Testis (tissue), 3 donors: ENCODE measurements around the gene RHBDL3. TPM values are rescaled to one million over a fixed set of nuclear protein-coding genes. Genes with fewer than 3 reads are reported as not detected.

Source experiments
- DNase-seq: peaks from one replicate; pipeline ENCODE4 v3.0.0-alpha.2; 2019
- H3K27ac ChIP-seq, 2 donors: fragments of 200-600 bp; sonication (generic); one replicate each; pipeline ENCODE4 v1.5.1; 2019
- H3K27me3 ChIP-seq: fragments of 200-600 bp; sonication (generic); one replicate; pipeline ENCODE4 v1.5.1; 2019
- H3K36me3 ChIP-seq: fragments of 200-600 bp; sonication (generic); one replicate; pipeline ENCODE4 v1.5.1; 2017; ENCODE audit warnings: low read depth; ENCODE audit errors: missing control alignments
- H3K4me1 ChIP-seq: fragments of 200-600 bp; sonication (generic); one replicate; pipeline ENCODE4 v1.5.1; 2019
- H3K4me3 ChIP-seq, 2 donors: fragments of 200-600 bp; sonication (generic); one replicate each; pipeline ENCODE4 v1.5.1; 2017 to 2019
- H3K9me3 ChIP-seq: fragments of 200-600 bp; sonication (generic); one replicate; pipeline ENCODE4 v1.5.1; 2017
- POLR2A ChIP-seq: fragments of 450-650 bp; IDR thresholded peaks from one replicate; pipeline ENCODE4 v1.6.1; 2017; ENCODE audit warnings: antibody characterized with exemption, mild to moderate bottlenecking, moderate library complexity
- whole genome bisulfite sequencing, 2 donors: methylation state at CpG; one replicate each; pipeline ENCODE4 v1.1.5; 2018; 5-methylcytosine and 5-hydroxymethylcytosine counted together
- intact Hi-C: fragments of 100-400 bp; cut with DNase I; formaldehyde crosslinking; loops from one replicate; pipeline ENCODE4 v1.15.1; 2023; ENCODE audit warnings: low total_unique reads
- polyA plus RNA-seq: library from polyadenylated mRNA; stranded (reverse); fragments of 350-450 nt; fragmentation: Illumina TruSeq; extraction: RNeasy Lipid Tissue Mini Kit (QIAGEN cat#74804); gene quantifications from one replicate; pipeline ENCODE4 v1.2.3, GENCODE V29; 2014; ENCODE audit warnings: low read depth, low replicate concordance; ENCODE audit not compliant: insufficient read depth
- total RNA-seq, 2 donors: library from RNA; depleted of rRNA; stranded (reverse); fragments of >200 nt; gene quantifications; one replicate each; pipeline ENCODE4 v1.2.3, GENCODE V29; 2016
- TF ChIP-seq, protein P1 (sequence below), 3 experiments: fragments of 450-650 bp in 2 of 3; fragments of 200-600 bp in 1 of 3; sonication (generic) in 1 of 3; IDR thresholded peaks; one replicate each; pipeline ENCODE4 v1.5.1; 2016 to 2019; ENCODE audit warnings: antibody characterized with exemption in 3 of 3, mild to moderate bottlenecking in 2 of 3, moderate library complexity in 1 of 3

RHBDL3 gene
- total and polyA plus RNA-seq, 3 donors from 2014 or later, result 3.5 to 4.5 (median 4.1) TPM

DNA sequence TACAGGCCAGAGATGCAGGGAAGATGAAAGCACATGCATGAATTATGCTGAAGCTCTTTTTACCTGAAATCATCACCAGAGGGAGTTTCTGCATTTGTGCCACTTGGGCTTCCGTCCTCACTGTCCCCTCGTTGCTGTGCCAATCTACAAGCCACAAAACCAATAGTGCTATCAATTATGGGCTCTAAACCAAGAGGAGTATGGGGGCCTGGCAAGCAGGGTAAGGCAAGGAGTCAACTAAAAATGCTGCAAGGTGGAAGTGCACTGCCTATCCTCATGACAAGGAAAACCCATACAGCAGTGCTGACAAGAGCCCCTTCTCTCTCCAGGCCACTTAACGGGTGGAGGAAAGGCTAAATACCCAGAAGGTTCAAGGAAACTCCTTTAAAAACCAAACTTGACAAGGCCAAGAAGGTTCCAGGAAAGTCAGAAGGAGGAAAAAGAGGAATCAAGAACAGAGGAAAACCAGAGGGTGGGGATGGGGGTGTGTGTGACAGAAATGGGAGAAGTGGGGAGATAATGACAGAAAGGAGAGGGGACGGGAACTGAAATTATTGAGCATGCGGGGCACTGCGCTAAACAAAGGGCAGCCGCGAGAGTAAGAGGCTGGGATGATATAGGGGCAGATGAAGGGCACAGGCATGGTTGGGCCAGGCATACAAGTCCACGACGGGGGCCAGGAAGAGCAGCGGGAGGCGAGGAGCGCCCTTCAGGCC, 75.7 kb downstream of the RHBDL3 start:
- Histone ChIP-seq H3K4me3 (peak overlapping the region; percentile 55 to 68), H3K4me1 (peaks cover 4% of the 10 kb centered on the region), H3K27ac (peak overlapping the region in 1 of 2 donors; percentile 75), H3K27me3 (no peaks in the 10 kb centered on the region), H3K36me3 (no peaks in the 10 kb centered on the region), H3K9me3 (no peaks in the 10 kb centered on the region)
- no peak for DNase-seq
- WGBS, 2 donors, result 2 to 3% methylated on average over 13 of the region's 13 CpGs
- TF ChIP-seq, protein P1, sequence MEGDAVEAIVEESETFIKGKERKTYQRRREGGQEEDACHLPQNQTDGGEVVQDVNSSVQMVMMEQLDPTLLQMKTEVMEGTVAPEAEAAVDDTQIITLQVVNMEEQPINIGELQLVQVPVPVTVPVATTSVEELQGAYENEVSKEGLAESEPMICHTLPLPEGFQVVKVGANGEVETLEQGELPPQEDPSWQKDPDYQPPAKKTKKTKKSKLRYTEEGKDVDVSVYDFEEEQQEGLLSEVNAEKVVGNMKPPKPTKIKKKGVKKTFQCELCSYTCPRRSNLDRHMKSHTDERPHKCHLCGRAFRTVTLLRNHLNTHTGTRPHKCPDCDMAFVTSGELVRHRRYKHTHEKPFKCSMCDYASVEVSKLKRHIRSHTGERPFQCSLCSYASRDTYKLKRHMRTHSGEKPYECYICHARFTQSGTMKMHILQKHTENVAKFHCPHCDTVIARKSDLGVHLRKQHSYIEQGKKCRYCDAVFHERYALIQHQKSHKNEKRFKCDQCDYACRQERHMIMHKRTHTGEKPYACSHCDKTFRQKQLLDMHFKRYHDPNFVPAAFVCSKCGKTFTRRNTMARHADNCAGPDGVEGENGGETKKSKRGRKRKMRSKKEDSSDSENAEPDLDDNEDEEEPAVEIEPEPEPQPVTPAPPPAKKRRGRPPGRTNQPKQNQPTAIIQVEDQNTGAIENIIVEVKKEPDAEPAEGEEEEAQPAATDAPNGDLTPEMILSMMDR (IDR thresholded peaks at IDR 0.05), result no peak
- no peak for TF ChIP-seq POLR2A
- intact Hi-C loops, result no loop called here

DNA sequence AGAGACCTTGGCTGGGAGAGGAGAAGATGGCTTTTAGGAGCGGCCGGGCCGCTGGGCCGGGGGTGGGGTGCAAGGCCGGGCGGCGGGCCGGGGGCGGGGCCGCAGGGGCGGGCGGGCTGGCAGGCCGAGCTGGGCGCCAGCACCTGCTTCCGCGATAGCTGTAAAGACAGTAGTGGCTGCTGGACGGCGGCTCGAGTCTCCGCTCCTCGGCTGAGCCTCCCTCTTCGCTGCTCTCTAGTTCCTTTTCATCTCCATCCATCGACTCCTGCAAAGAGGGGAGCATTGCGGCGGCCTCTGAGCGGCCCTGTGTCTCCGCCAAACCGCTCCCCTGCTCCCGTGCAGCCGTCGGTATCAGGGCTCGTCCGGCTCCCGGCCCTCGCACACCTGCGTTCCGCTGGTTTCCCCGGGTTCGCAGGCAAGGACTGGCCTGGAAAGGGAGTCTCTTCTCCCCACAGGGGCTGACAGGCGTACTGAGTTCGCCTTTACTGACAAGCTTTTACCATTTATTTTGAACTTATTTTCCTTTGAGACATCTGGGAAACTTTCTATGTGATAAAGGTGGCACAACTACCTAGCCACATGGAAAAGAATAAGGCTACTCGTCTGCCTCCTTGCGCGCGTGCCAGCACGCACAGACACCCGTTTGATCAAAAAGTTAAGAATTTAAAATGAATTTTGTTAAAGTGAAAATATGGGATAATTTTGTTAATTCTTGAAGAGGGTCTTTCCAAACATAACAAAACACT, 76.4 kb downstream of the RHBDL3 start, which contains the start of gene C17orf75:
TSS of gene C17orf75 (minus strand) at position 317 of the 746 bp plus-strand sequence. CDS start at position 283, 34 bp downstream.
- Histone ChIP-seq H3K27ac (peak within 1 kb of the TSS; percentile 52 to 75), H3K27me3 (no peaks in the 10 kb centered on the region), H3K9me3 (no peaks in the 10 kb centered on the region), H3K4me1 (peaks cover 4% of the 10 kb centered on the region), H3K36me3 (no peaks in the 10 kb centered on the region), H3K4me3 (peak within 1 kb of the TSS; percentile 55 to 68)
- peak; percentile 82 for DNase-seq
- TF ChIP-seq, protein P1 (IDR thresholded peaks at IDR 0.05), result no peak
- no peak for TF ChIP-seq POLR2A
- intact Hi-C loops, result no loop called here
- WGBS, 2 donors, result 2 to 3% methylated on average over 27 to 40 of the region's 47 CpGs

DNA sequence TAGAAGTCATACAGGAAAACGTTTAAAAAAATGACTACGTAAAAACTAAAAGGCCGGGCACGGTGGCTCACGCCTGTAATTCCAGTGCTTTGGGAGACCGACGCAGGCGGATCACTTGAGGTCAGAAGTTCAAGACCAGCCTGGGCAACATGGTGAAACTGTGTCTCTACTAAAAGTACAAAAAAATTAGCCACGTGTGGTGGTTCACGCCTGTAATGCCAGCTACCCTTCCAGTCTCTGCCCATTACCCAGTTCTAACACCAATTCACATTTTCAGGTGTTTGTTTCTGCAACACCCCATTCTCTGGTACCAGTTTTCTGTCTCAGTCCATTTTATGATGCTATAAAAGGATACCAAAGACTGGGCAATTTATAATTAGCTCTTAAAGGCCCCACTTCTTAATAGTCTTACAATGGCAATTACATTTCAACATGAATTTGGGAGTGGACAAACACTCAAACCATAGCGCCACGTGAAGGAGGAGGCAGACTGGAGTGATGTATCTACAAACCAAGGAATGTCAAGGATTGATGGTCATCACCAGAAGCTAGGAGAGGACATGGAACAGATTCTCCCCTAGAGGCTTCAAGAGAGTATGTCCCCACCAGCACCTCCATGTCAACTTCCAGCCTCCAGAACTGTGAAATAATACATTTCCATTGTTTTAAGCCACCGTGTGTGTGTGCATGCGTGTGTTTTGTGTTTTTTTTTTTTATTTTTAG, 77.1 kb downstream of the RHBDL3 start:
- Histone ChIP-seq H3K4me1 (peaks cover 4% of the 10 kb centered on the region), H3K36me3 (no peaks in the 10 kb centered on the region), H3K27ac (peak overlapping the region in 1 of 2 donors; percentile 75), H3K9me3 (no peaks in the 10 kb centered on the region), H3K4me3 (peak overlapping the region; percentile 55 to 68), H3K27me3 (no peaks in the 10 kb centered on the region)
- whole genome bisulfite sequencing, 2 donors, result 39 to 42% methylated on average over 14 of the region's 14 CpGs
- DNase-seq, result no peak
- no peak for TF ChIP-seq POLR2A
- TF ChIP-seq, protein P1 (IDR thresholded peaks at IDR 0.05), result no peak
- intact Hi-C loops, result no loop called here

DNA sequence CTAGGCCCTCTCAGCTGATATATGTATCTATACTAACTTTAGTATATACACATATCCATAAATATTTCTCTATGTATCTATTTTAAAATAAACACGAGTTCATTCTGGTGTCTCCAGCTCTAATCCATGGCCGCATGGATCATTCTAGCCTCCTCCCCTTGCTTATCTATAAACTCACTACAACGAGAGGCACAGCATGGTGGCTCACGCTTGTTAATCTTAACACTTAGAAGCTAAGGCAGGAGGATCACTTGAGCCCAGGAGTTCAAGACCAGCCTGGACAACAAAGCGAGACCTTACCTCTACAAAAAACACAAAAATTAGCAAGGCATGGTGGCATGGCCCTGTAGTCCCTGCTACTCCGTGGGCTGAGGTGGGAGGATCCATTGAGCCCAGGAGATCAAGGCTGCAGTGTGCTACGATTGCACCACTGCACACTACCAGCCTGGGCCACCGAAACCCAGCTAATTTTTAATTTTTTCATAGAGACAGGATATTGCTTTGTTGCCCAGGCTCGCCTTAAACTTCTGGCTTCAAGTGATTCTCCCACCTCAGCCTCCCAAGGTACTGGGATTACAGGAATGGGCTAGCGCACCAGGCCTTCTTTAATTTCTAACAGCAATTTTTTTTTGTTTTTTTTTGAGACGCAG, 80.4 kb downstream of the RHBDL3 start:
- intact Hi-C loops, result no loop called here
- Histone ChIP-seq H3K27me3 (no peaks in the 10 kb centered on the region), H3K27ac (no peak overlapping the region), H3K9me3 (no peaks in the 10 kb centered on the region), H3K4me1 (peaks cover 3% of the 10 kb centered on the region), H3K4me3 (no peak overlapping the region), H3K36me3 (no peaks in the 10 kb centered on the region)
- DNase-seq, result no peak
- TF ChIP-seq, protein P1 (IDR thresholded peaks at IDR 0.05), result no peak
- no peak for TF ChIP-seq POLR2A
- WGBS, 2 donors, result 81 to 85% methylated on average over 11 of the region's 11 CpGs
